ENCODE results near the gene MOCS2. TPM values are rescaled to one million over a fixed set of nuclear protein-coding genes. Genes with fewer than 3 reads are reported as not detected.

The MOCS2 gene
- total RNA-seq, 1 donor from 2014 or later: 21.5 TPM

- Mint-ChIP-seq H3K36me3 (no peaks in the 10 kb centered on the region), H3K27me3 (ENCODE audit: low read depth) (no peaks in the 10 kb centered on the region), H3K4me3 (no peak overlapping the region), H3K27ac (no peak overlapping the region), H3K9me3 (no peaks in the 10 kb centered on the region), H3K4me1 (peaks cover 17% of the 10 kb centered on the region)
- DNase-seq (ENCODE audit: low spot score in 2 of 2, unreplicated experiment in 2 of 2): no peak
- TF ChIP-seq, protein P1, sequence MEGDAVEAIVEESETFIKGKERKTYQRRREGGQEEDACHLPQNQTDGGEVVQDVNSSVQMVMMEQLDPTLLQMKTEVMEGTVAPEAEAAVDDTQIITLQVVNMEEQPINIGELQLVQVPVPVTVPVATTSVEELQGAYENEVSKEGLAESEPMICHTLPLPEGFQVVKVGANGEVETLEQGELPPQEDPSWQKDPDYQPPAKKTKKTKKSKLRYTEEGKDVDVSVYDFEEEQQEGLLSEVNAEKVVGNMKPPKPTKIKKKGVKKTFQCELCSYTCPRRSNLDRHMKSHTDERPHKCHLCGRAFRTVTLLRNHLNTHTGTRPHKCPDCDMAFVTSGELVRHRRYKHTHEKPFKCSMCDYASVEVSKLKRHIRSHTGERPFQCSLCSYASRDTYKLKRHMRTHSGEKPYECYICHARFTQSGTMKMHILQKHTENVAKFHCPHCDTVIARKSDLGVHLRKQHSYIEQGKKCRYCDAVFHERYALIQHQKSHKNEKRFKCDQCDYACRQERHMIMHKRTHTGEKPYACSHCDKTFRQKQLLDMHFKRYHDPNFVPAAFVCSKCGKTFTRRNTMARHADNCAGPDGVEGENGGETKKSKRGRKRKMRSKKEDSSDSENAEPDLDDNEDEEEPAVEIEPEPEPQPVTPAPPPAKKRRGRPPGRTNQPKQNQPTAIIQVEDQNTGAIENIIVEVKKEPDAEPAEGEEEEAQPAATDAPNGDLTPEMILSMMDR (IDR thresholded peaks at IDR 0.05; ENCODE audit: unreplicated experiment): no peak
Observed at GRCh38 chr5:53087171-53087570, 22.4 kb downstream of the MOCS2 start.

GRCh38 chr5:53084546-53085255, 24.9 kb downstream of the MOCS2 start:
- Mint-ChIP-seq H3K9me3 (no peaks in the 10 kb centered on the region), H3K4me1 (peaks cover 7% of the 10 kb centered on the region), H3K4me3 (no peak overlapping the region), H3K27ac (no peak overlapping the region), H3K36me3 (no peaks in the 10 kb centered on the region), H3K27me3 (ENCODE audit: low read depth) (no peaks in the 10 kb centered on the region)
- TF ChIP-seq, protein P1 (IDR thresholded peaks at IDR 0.05; ENCODE audit: unreplicated experiment): no peak
- DNase-seq (ENCODE audit: low spot score in 2 of 2, unreplicated experiment in 2 of 2): no peak

GRCh38 chr5:53083927-53084326, 25.6 kb downstream of the MOCS2 start:
- Mint-ChIP-seq H3K36me3 (no peaks in the 10 kb centered on the region), H3K9me3 (no peaks in the 10 kb centered on the region), H3K27ac (no peak overlapping the region), H3K27me3 (ENCODE audit: low read depth) (no peaks in the 10 kb centered on the region), H3K4me1 (no peaks in the 10 kb centered on the region), H3K4me3 (no peak overlapping the region)
- TF ChIP-seq, protein P1 (IDR thresholded peaks at IDR 0.05; ENCODE audit: unreplicated experiment): no peak
- DNase-seq (ENCODE audit: low spot score in 2 of 2, unreplicated experiment in 2 of 2): no peak

DNA sequence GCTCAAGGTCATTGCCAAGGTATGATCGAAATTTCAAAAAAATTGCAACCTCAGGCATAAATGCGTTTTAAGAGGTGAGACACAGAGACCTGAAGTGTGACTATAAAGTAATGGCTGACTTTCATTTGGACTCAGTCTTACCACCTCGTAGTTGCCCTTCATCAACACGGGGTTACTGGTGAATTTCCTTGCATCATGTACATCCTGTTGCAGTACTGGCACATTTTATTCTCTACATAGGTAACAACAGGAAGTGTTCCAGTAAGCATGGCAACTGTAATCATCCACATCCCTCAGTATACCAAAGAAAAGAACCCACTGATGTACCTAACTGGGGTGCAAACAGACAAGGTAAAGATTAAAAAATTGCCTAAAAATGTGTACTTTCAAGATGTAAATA, 29.3 kb downstream of the MOCS2 start:
- Mint-ChIP-seq H3K4me3 (no peak overlapping the region), H3K4me1 (no peaks in the 10 kb centered on the region), H3K27me3 (ENCODE audit: low read depth) (no peaks in the 10 kb centered on the region), H3K27ac (no peak overlapping the region), H3K36me3 (peaks cover 2% of the 10 kb centered on the region), H3K9me3 (no peaks in the 10 kb centered on the region)
- TF ChIP-seq, protein P1 (IDR thresholded peaks at IDR 0.05; ENCODE audit: unreplicated experiment): no peak
- no peak for DNase-seq (ENCODE audit: low spot score in 2 of 2, unreplicated experiment in 2 of 2)

DNA sequence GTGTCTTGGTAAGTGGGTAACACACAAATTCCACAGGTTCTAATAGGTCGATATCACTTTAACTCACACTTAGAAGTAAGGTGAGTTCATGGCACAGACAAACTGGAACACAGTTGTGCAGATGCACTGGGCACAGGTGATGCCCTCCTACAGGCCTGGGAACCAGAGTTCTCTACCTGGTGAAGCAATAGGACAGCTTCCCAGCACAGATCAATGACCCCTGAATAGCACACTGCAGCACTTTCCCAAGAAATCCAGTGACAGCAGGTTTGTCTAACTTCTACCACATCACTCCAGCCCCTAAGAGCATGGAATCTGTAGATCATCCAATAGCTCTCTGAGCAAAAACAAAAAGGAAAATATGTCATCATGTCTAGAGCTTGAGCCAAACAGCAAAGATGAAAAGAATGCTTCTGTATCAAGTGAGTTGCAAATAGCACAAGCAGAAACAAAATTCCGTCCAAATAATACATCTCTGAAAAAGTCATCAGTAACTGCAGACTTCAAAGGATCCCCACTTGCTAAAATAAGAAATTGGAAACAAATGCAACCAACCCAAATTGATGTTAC, 33.5 kb downstream of the MOCS2 start:
- H3K36me3 Mint-ChIP-seq: peaks cover 2% of the 10 kb centered on the region
- H3K27me3 Mint-ChIP-seq (ENCODE audit: low read depth): no peaks in the 10 kb centered on the region
- TF ChIP-seq, protein P1 (IDR thresholded peaks at IDR 0.05; ENCODE audit: unreplicated experiment): no peak
- no peak overlapping the region for H3K27ac Mint-ChIP-seq
- DNase-seq (ENCODE audit: low spot score in 2 of 2, unreplicated experiment in 2 of 2): no peak
- H3K4me1 Mint-ChIP-seq: peaks cover 6% of the 10 kb centered on the region
- H3K9me3 Mint-ChIP-seq: no peaks in the 10 kb centered on the region
- H3K4me3 Mint-ChIP-seq: no peak overlapping the region
